CD1c-positive myeloid dendritic cell (primary cell): ENCODE measurements around the gene GGT6.
A peak's percentile ranks its signal among the peaks of the same experiment; 100 is the strongest.

Experiments used
- DNase-seq: peaks from one replicate; pipeline ENCODE4 v3.0.0-alpha.2; 2016; ENCODE audit errors: extremely low spot score

Gene GGT6

GRCh38 chr17:4520060-4520893, 40.1 kb downstream of the GGT6 start:
- DNase-seq = no peak

GRCh38 chr17:4519361-4519788, 41.0 kb downstream of the GGT6 start:
- no peak for DNase-seq

- no peak for DNase-seq
Measured at GRCh38 chr17:4518901-4519300, 41.5 kb downstream of the GGT6 start.

- no peak for DNase-seq
Measured at GRCh38 chr17:4516735-4517134, 43.6 kb downstream of the GGT6 start.

GRCh38 chr17:4515501-4515900, 44.9 kb downstream of the GGT6 start:
- DNase-seq = no peak

GRCh38 chr17:4514779-4515178, 45.6 kb downstream of the GGT6 start:
- no peak for DNase-seq

- DNase-seq = no peak
Measured at GRCh38 chr17:4514206-4514605, 46.2 kb downstream of the GGT6 start.

GRCh38 chr17:4513113-4514032, 47.0 kb downstream of the GGT6 start:
- no peak for DNase-seq

- no peak for DNase-seq
Measured at GRCh38 chr17:4512156-4513112, 47.9 kb downstream of the GGT6 start.

GRCh38 chr17:4511199-4511932, 49.0 kb downstream of the GGT6 start:
- DNase-seq = peak; percentile 58

- peak; percentile 12 for DNase-seq
Measured at GRCh38 chr17:4510618-4510941, 49.8 kb downstream of the GGT6 start.

- peak; percentile 61 for DNase-seq
Measured at GRCh38 chr17:4509923-4510617, 50.3 kb downstream of the GGT6 start.

GRCh38 chr17:4509401-4509800, 51.0 kb downstream of the GGT6 start:
- peak; percentile 34 for DNase-seq

- DNase-seq = no peak
Measured at GRCh38 chr17:4508207-4508606, 52.2 kb downstream of the GGT6 start.

GRCh38 chr17:4507361-4508111, 52.8 kb downstream of the GGT6 start:
- no peak for DNase-seq
